Measurements from ENCODE around the gene HCN3.

- no peak for TF ChIP-seq CTCF (IDR thresholded peaks at IDR 0.05; ENCODE audit: insufficient read depth, low read length)
- TF ChIP-seq POLR2AphosphoS5 (IDR thresholded peaks at IDR 0.05; ENCODE audit: low read depth): no peak
Observed at GRCh38 chr1:155253797-155254196, 23.5 kb upstream of the HCN3 start.
